Measurements from ENCODE around the gene SNRNP25. TPM values are rescaled to one million over a fixed set of nuclear protein-coding genes. Genes with fewer than 3 reads are reported as not detected.

Gene SNRNP25
- total and polyA plus RNA-seq, 2 experiments from 2014 or later = 12.1 to 31.5 TPM

DNA sequence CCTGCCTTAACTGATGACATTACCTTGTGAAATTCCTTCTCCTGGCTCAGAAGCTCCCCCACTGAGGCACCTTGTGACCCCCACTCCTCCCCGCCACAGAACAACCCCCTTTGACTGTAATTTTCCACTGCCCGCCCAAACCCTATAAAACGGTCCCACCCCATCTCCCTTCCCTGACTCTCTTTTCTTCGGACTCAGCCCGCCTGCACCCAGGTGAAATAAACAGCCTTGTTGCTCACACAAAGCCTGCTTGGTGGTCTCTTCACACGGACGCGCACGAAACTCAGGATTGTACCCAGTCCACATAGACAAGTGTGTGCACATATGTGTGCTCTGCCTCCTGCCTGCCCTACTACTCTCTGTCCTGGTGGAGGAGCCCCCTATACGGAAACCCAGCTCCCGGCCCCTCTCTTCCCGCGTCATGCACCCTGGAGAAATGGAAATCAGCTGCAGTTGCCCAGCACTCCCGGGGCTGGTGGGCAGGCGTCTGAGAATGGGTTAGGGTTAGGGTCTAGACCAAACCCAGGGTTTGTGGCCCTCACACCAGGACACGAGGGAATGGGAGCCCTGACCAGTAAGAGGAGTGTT, 21.2 kb downstream of the SNRNP25 start:
- no peak overlapping the region for H3K27ac ChIP-seq
- 73 to 74% methylated on average over 16 of the region's 16 CpGs for WGBS, 2 experiments (ENCODE audit: low coverage in 1 of 2, low lambda C conversion rate in 2 of 2, missing lambda C conversion rate in 2 of 2)
- no peak overlapping the region for H2AFZ ChIP-seq
- 0 out of 2 replicates have a peak overlapping the region, but pooled peaks have one; percentile 95 for H3K9ac ChIP-seq
- H4K20me1 ChIP-seq (ENCODE audit: insufficient read depth) = no peaks in the 10 kb centered on the region
- no peak overlapping the region for H3K4me2 ChIP-seq (ENCODE audit: unreplicated experiment)
- 0 out of 2 replicates have a peak, but pooled peaks cover 6% of the 10 kb centered on the region for H3K36me3 ChIP-seq (ENCODE audit: low read depth)
- peaks cover 41% of the 10 kb centered on the region for H3K4me1 ChIP-seq (ENCODE audit: insufficient read depth)
- no peaks in the 10 kb centered on the region for H3K27me3 ChIP-seq (replicated peaks; ENCODE audit: insufficient read depth)
- in situ Hi-C loops (cut with MboI) = no loop called here
- H3K9me2 ChIP-seq (ENCODE audit: insufficient read depth) = no peaks in the 10 kb centered on the region
- no peak for DNase-seq
- H3K9me3 ChIP-seq (ENCODE audit: low read depth) = no peaks in the 10 kb centered on the region
- TF ChIP-seq EZH2 (IDR thresholded peaks at IDR 0.05; ENCODE audit: insufficient read depth, poor library complexity, severe bottlenecking) = no peak
- no peak for TF ChIP-seq EZH2phosphoT487 (IDR thresholded peaks at IDR 0.05; ENCODE audit: insufficient read depth, low read depth)
- no peak overlapping the region for H3K4me3 ChIP-seq
- peaks cover 22% of the 10 kb centered on the region for H3F3A ChIP-seq (ENCODE audit: insufficient read depth)
- H3K79me2 ChIP-seq (ENCODE audit: insufficient read depth) = peaks cover 34% of the 10 kb centered on the region

- H3K4me2 ChIP-seq (ENCODE audit: unreplicated experiment) = peak overlapping the region; percentile 91
- H3K79me2 ChIP-seq (ENCODE audit: insufficient read depth) = peaks cover 34% of the 10 kb centered on the region
- peaks cover 33% of the 10 kb centered on the region for H3K4me1 ChIP-seq (ENCODE audit: insufficient read depth)
- H3K27ac ChIP-seq = peak overlapping the region; percentile 98
- WGBS, 2 experiments (ENCODE audit: low coverage in 1 of 2, low lambda C conversion rate in 2 of 2, missing lambda C conversion rate in 2 of 2) = 11 to 16% methylated on average over 10 to 11 of the region's 11 CpGs
- H3F3A ChIP-seq (ENCODE audit: insufficient read depth) = peaks cover 22% of the 10 kb centered on the region
- no peaks in the 10 kb centered on the region for H3K27me3 ChIP-seq (replicated peaks; ENCODE audit: insufficient read depth)
- peak; percentile 88 for DNase-seq
- H3K36me3 ChIP-seq (ENCODE audit: low read depth) = 0 out of 2 replicates have a peak, but pooled peaks cover 9% of the 10 kb centered on the region
- TF ChIP-seq EZH2 (IDR thresholded peaks at IDR 0.05; ENCODE audit: insufficient read depth, poor library complexity, severe bottlenecking) (no peak), EZH2phosphoT487 (IDR thresholded peaks at IDR 0.05; ENCODE audit: insufficient read depth, low read depth) (no peak)
- no peaks in the 10 kb centered on the region for H3K9me2 ChIP-seq (ENCODE audit: insufficient read depth)
- peak overlapping the region; percentile 95 for H3K9ac ChIP-seq
- peak overlapping the region; percentile 87 for H3K4me3 ChIP-seq
- peak overlapping the region; percentile 48 for H2AFZ ChIP-seq
- H4K20me1 ChIP-seq (ENCODE audit: insufficient read depth) = no peaks in the 10 kb centered on the region
- H3K9me3 ChIP-seq (ENCODE audit: low read depth) = no peaks in the 10 kb centered on the region
- in situ Hi-C loops (cut with MboI) = no loop called here
These were observed 22.2 kb downstream of the SNRNP25 start for GRCh38 chr16:75580-76501.

DNA sequence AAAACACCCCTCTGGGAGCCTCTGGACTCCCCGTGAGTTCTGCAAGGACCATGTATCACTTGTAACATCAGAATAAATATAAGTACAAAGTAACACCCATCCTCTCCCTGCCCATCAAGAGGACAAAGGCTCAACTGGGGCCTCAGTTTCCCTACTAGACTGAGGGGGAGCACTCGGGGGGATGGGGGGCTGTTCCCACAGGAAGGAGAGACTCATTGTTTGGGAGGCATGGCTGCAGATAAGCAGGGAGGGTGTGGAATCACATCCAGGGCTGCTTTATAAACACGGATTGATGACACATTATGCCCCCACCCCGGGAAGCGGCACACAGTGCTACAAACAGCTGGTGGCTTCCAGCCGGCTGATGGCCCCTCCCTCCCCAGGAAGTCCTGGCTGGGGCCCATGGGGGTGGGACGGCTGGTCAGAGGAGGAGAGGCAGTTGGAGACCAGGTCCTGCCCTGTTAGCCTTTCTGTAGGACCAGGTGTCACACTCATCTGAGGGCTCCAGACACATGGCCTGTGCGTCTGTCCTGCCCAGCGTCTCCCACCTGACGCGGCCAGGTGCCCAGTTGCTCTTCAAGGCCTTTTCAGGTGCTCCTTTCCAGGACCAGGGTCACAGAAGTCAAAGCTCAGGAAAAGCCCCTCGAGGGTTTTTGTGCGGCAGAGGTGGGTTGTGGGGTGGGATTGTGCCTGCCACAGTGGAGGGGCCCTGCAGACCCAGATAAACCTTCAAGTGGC, 23.1 kb downstream of the SNRNP25 start:
- Histone ChIP-seq H3K9ac (peak overlapping the region; percentile 95), H2AFZ (no peak overlapping the region), H4K20me1 (ENCODE audit: insufficient read depth) (no peaks in the 10 kb centered on the region), H3K27me3 (replicated peaks; ENCODE audit: insufficient read depth) (no peaks in the 10 kb centered on the region), H3K4me1 (ENCODE audit: insufficient read depth) (peaks cover 29% of the 10 kb centered on the region), H3K4me2 (ENCODE audit: unreplicated experiment) (peak overlapping the region; percentile 91), H3K27ac (peak overlapping the region; percentile 98), H3K9me3 (ENCODE audit: low read depth) (no peaks in the 10 kb centered on the region), H3K79me2 (ENCODE audit: insufficient read depth) (peaks cover 31% of the 10 kb centered on the region), H3K4me3 (peak overlapping the region; percentile 87), H3K36me3 (ENCODE audit: low read depth) (0 out of 2 replicates have a peak, but pooled peaks cover 9% of the 10 kb centered on the region), H3F3A (ENCODE audit: insufficient read depth) (peaks cover 22% of the 10 kb centered on the region), H3K9me2 (ENCODE audit: insufficient read depth) (no peaks in the 10 kb centered on the region)
- peak; percentile 90 for DNase-seq
- no peak for TF ChIP-seq EZH2phosphoT487 (IDR thresholded peaks at IDR 0.05; ENCODE audit: insufficient read depth, low read depth)
- WGBS, 2 experiments (ENCODE audit: low coverage in 1 of 2, low lambda C conversion rate in 2 of 2, missing lambda C conversion rate in 2 of 2) = 9 to 12% methylated on average over 13 of the region's 13 CpGs
- in situ Hi-C loops (cut with MboI) = no loop called here

- in situ Hi-C loops (cut with MboI) = no loop called here
- H3K4me1 ChIP-seq (ENCODE audit: insufficient read depth) = peaks cover 29% of the 10 kb centered on the region
- H2AFZ ChIP-seq = peak overlapping the region; percentile 64
These were observed 23.7 kb downstream of the SNRNP25 start for GRCh38 chr16:77273-77806.

More at GRCh38 chr16:77273-77806, 23.7 kb downstream of the SNRNP25 start:
- Histone ChIP-seq H3K4me3 (peak overlapping the region; percentile 87), H3K79me2 (ENCODE audit: insufficient read depth) (peaks cover 30% of the 10 kb centered on the region), H3K36me3 (ENCODE audit: low read depth) (0 out of 2 replicates have a peak, but pooled peaks cover 9% of the 10 kb centered on the region), H3K4me2 (ENCODE audit: unreplicated experiment) (peak overlapping the region; percentile 91), H3K9me3 (ENCODE audit: low read depth) (no peaks in the 10 kb centered on the region), H3K9me2 (ENCODE audit: insufficient read depth) (no peaks in the 10 kb centered on the region), H3F3A (ENCODE audit: insufficient read depth) (peaks cover 22% of the 10 kb centered on the region), H4K20me1 (ENCODE audit: insufficient read depth) (no peaks in the 10 kb centered on the region), H3K27me3 (replicated peaks; ENCODE audit: insufficient read depth) (no peaks in the 10 kb centered on the region), H3K27ac (peak overlapping the region; percentile 98), H3K9ac (peak overlapping the region; percentile 95)
- 6 to 7% methylated on average over 26 to 30 of the region's 31 CpGs for WGBS, 2 experiments (ENCODE audit: low coverage in 1 of 2, low lambda C conversion rate in 2 of 2, missing lambda C conversion rate in 2 of 2)
- TF ChIP-seq EZH2 (IDR thresholded peaks at IDR 0.05; ENCODE audit: insufficient read depth, poor library complexity, severe bottlenecking) = no peak
- TF ChIP-seq EZH2phosphoT487 (IDR thresholded peaks at IDR 0.05; ENCODE audit: insufficient read depth, low read depth) = no peak
- peak; percentile 87 for DNase-seq
